AG09319 (cell line): ENCODE measurements around the gene BID.

Experiments used
- DNase-seq: peaks from one replicate; pipeline ENCODE4 v3.0.0-alpha.2; 2010; ENCODE audit warnings: low read depth; ENCODE audit errors: extremely low read depth
- CTCF ChIP-seq: IDR thresholded peaks from 2 replicates; pipeline ENCODE4 v1.5.1; 2011; ENCODE audit warnings: low read depth, mild to moderate bottlenecking, inconsistent platforms, low read length, moderate library complexity

The BID gene

GRCh38 chr22:17779286-17780115, 5.2 kb upstream of the BID start:
- DNase-seq = no peak
- TF ChIP-seq CTCF = no peak

GRCh38 chr22:17778412-17778976, 4.2 kb upstream of the BID start:
- no peak for DNase-seq
- no peak for TF ChIP-seq CTCF

- no peak for DNase-seq
- no peak for TF ChIP-seq CTCF
These were observed 3.4 kb upstream of the BID start for GRCh38 chr22:17777717-17778044.

- no peak for TF ChIP-seq CTCF
- DNase-seq = no peak
These were observed 2.9 kb upstream of the BID start for GRCh38 chr22:17777005-17777716.

GRCh38 chr22:17775781-17776465, 1.7 kb upstream of the BID start:
- no peak for TF ChIP-seq CTCF
- DNase-seq = no peak

- TF ChIP-seq CTCF = no peak
- no peak for DNase-seq
These were observed 837 bp upstream of the BID start for GRCh38 chr22:17774926-17775685.
